NCI-H1694 (cell line): ENCODE results near the gene TBC1D22A.
A peak's percentile ranks its signal among the peaks of the same experiment; 100 is the strongest.
"Not testable (repeated sequence)": the region's sequence is repeated elsewhere in the genome, so short reads cannot be mapped to it uniquely, and the experiment has no call there.

ENCODE experiments used
- DNase-seq: peaks from one replicate; lab custom pipeline; 2025; lab: John Stamatoyannopoulos, UW

The TBC1D22A gene

DNA sequence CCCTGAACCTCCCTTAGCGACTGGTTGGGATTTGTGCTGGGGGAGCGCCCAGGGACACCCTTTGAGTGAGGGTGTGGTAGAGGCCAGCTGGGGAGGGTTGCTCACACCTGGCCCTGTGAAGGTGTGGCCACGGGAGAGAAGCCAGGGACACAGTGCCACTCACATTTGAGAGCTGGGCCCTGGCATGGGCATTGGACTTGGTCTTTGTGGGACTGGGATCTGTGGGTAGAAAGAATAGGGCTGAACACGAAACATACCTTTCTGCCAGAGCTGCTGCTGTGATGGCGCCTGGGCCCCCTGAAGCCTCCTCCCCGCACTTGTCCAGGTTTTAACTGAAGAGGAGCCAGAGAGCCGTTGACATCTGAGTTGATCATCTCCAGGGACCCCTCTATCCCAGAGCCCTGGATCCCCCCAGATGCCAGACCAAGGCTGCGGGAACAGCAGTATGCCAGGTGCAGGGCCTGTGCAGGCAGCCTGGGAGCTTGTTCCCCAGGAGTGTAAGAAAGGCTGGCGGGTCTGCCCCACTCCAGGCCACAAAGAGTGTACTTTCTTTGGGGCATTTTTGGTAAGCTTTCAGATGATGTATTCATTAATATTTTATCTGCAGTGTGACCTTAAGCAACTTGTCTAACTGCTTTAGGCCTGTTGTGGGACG is 284.1 kb downstream of the TBC1D22A start:
- DNase-seq, result no peak

DNA sequence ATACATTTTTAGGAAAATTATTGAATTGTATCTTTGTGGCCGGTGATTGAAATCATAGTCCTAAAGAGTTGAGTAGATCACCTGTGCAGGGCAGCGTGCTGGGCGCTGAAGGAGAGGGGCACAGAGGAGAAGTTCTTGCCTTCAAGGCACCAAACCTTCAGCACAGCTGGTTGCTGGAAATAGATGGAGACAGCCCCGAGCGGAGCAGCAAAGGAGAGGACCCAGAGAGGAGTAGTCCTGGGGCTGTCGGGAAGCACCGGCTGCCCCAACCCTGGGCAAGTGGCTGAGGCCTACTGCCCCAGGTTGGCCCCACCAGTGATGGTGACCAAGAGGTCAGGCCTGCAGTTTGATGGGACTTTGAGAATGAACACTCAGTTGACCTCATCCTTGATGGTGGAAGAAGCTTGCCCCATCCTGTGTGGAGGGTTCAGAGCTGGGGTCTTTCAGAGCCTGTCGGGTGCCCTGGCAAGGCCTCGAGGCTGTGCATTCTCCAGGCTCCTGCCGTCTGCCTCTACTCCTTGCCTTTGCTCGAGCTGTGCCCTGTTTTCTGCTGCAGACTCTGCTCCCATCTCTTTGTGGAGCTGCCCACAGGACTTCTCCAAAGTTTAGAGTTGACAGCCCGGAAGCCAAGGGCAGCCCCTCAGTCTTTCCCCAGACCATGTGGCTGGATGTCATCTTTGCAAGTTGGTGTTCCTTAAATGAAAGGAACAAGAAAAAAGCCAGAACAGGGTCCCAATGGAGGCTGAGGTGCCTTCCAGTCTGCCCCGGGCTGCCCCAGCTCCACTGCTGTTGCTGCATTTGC is 285.1 kb downstream of the TBC1D22A start:
- DNase-seq, result no peak

DNA sequence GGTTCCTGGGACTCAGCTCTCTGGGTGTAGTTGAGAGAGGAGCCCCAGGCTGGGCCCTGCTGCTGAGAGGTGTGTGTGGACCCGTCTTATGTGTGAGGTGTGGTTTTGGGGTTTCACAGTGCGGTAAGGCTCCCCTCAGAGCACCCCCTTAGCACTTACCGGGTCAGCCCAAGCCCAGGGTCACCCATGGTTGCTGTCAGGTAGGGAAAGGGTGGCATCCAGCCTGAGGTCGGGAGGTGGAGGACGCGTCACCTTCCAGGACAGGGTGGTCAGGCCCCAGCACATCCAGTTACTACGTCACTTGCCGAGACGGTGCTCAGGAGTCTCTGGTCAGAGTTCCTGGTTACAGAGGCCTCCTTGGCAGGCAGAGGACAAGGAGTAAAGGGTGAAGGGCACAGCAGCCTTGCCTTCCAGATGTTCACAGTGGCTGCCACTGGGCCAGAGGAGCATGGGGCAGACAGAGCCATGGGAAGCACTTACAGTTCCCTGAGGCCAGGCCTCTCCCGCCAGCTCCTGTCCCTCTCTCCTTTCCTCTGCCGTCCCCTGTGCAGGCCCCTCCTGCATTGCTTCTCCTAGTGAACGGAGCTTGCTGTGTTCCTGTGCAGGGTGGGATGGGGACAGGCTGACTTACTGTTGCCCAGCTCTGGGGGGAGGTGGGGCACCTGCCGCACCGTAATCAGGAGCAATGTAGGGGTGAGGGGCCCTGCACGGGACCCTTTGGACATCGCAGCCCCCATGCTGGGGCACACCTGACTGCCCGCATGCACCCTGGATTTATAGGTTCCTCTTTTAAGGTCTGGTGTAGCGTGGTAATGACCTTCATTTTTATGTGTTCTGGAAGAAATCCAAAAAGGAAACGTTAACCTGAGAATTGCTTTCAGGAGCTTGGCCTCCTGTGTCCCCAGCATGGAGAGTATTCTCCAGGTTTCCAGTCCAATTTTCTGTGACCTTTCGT is 285.9 kb downstream of the TBC1D22A start:
- no peak for DNase-seq

DNA sequence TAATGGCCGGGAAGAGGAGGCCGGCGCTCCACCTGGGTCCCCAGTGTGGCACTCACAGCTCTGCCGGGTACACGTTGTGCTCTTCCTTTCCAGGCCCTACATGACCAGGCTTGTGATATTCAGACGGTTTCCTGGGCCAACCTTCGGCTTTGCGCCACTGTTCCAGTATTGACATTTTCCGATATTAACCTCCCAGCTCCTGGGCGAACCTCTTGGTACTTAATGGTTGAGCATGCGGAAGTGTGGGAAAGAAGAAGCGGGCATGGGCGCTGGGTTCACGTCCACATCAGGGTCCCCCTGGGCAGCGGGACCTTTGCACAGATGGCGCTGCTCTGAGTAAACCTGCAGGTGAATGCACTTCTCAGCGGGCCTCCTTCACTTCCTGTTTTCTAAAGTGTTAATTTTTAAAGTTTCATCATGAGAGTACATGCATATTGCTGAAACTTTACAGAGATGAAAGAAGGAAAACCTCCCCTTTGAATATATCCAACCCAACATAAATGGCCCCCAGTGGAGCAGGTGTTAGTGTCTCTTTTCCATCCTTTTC is 286.7 kb downstream of the TBC1D22A start:
- no peak for DNase-seq

DNA sequence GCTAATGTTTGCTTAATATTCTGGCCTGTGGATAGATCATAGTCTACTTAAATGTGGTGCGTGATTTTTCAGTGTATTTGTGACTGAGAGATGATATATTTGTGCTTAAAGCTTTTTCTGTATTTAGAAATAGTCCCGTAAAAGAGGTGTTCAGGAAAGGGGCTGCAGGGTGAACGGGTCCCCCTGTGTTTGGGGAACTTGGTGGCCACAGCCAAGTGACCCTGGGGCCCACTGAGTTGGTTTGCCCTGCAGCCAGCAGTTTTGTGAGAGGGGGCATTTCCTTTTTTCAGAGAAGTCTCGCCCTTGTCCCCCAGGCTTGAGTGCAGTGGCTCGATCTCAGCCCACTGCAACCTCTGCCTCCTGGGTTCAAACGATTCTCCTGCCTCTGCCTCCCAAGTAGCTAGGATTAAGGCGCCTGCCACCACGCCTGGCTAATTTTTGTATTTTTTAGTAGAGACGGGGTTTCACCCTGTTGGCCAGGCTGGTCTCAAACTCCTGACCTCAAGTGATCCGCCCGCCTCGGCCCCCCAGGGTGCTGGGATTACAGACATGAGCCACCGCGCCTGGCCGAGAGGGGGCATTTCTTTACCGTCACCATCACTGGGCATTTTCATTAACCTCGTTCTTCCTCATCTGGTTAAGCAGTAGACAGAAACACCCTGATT is 287.4 kb downstream of the TBC1D22A start:
- DNase-seq, result not testable (repeated sequence)

DNA sequence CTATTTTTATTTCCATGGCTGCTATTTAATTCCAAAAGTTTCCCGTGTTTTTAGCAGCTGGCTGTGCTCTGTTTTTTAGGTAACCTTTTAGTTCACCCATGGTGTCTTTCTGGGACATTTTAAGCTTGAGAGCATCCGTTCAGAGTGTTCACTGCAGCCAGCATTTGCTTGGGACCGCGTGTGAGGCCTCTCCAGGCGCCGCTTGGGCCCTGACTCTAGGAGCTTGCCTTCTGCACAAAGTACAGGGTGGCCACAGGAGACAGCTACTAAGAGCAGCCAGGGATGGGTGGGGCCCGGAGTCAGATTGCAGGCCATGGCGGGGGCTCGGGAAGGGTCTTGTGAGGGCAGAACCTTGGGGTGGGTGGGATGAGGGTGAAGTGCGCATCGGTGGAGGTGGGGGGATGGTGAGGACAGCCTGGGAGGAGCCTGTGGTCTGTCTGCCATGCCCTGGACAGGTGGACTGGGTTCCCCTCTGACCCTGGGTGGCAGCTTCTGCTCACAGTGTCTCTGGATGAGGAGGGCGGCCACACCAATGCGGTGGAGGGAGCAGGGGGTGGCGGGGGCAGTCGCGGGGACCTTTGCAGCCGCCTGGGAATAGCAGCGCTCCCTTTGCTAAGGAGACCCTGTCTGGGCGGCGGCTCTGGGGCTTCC is 288.1 kb downstream of the TBC1D22A start:
- DNase-seq, result no peak

DNA sequence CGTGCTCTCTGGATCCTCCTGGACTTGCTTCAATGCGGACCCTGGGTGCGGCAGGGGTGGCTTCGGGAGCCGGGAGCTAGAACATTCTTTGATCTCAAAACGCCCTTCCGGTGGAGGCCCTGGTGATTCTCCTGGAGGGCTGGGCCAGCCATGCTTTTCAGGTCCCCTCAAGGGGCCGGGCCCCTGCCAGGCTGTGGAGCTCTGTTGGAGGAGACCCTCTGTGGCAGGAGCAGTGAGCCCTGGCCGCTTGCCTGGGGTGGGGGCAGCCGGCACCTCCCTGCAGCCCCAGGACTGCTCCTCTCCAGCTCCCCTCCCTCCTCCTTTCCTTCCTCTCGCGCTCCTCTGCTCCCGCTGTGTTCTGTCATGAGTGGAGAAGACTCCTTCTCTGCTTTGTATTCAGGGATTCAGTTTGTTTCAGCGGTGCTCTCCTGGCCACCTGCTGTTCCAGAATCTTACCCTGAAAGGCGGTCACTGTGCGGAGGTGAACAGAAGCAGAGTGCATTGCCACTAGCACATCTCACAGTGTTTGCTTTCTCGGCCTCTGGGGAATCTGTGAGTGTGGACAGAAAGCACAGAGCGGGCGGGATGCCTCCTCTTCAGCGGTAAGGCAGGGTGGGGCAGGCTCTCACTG is 289.1 kb downstream of the TBC1D22A start:
- no peak for DNase-seq

DNA sequence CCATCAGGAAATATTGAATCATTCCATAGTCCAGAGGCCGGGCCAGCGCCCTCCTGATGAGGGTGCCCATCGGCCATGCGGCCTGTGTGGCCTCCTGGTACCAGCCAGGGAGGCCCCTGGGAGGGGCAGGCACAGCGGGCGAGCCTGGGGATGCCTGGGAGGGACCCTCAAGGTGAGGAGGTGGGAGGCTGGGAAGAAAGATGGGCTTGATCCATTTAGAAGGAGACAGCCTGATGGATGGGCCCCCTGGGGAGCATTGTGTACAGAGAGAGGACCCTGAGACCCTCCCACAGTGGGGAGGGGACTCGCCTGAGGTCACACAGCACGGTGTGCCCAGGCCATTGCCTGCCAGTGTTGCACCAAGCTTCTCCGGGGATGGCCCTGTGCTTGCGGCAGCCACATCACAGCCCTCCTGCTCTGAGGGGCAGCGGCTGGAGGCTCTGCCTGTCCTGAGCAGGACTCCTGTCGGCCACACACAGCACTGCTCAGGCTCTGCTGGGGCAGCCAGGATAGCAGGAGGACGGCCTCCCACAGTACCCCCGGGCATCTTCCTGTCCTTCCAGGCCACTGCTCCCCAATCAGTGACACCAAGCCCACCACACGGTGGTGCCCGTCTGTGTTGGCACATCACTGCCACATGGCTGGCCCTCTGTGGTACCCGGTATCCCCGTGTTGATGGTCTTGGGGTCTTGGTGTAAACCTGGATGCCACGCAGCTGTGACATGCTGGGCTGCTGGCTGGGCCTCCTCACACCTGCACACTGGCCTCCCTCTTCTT is 290.0 kb downstream of the TBC1D22A start:
- no peak for DNase-seq

DNA sequence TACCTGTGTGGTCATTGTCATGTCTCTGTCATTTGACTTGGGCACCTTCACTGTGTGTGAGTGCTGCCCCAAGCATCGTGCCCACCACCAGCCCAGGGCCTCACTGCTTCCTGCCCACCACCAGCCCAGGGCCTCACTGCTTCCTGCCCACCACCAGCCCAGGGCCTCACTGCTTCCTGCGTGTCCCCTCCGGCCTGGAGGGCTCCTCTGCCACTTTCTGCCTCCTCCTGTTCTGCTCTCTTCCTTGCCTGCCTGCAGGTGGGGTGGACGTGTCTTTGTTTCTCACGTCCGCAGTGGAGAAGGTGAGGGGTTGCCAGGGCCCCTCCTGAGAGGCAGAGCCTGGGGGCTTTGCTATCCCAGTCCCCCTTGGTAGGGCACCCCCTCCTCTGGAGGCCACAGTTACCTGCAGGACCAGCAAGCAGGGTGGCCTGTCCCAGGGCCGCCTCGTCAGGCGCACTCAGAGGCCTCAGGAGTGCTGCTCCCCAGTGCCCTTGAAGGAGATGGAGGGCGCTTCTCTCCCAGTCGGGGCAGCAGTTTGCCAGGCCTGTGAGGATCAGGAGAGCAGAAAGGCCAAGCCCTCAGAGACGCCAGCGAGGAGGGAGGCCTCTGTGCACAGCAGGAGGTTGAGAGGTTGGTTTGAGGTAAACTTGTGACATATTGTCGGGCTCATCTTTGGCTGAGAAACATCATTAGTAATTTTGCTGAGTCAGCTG is 290.7 kb downstream of the TBC1D22A start:
- DNase-seq, result peak; percentile 85

DNA sequence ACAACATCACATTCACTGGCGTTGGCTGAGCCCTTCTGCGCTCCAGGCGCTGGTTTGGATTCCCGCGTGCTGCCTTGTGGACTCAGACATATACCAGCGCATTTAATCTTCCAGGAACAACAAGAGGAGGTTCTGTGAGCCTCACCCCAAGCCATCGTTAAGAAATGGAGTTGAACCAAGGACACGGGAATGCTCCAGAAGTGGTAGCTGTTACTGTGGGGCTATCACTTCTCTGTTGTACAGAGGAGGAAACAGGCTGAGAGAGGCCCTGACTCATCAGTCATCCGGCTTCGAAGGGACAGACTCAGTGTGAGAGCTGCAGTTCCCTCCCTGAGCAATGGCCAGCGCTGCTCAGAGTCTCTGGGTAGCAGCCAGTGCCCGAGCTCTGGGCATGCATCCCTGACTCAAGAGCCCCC is 291.3 kb downstream of the TBC1D22A start:
- no peak for DNase-seq

DNA sequence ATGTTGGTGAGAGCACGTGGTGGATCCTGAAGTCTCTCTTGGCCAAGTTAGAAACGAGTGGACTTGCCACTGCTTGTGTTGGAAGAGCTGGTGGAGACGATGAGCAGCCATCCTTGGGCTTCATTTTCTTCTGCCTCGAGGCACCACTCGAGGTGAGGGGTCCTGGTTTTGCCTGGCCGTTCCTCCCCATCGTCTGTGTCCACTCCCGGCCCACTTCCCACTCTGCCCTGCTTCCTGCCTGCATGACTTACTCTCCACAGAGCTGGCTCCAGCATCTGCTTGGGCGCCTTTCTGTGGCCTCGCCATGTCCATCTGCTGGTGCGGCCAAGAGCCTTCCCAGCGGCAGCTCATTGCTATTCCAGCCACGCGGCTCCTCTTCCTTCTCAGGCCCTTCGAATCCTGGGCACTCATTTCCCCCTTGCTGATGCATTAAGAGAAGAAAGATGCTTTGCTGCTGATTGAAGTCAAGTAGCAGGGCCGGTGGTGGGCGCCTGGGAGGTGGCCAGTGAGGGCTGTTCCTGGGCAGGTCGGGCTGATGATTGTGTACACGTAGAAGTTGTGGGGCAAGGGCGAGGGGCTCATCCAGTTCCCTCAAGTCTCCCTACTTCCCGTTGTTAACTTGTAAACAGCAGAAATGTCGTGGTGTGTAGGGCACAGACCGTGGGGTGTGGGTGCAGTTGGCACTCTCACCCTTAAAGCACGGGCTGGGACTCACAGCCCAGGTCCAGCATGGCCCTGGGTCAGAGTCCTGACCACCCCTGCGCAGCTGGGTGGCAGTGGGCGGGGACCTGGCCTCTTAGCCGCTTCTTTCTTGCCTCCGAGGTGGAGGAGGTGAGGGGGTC is 292.0 kb downstream of the TBC1D22A start:
- no peak for DNase-seq

DNA sequence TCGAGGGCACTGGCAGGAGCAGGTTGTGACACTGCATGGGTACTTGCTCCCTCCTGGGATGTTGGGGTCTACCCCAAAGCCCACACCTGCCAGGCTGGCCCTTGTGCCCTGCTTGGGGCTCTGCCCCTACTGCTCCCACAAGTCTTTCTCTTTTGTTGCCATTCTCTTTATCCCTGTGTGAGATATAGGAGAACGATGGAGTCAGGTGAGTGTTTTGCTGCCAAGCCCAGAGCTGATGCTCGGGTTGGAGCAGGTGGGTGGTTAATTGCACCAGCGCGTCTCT is 292.6 kb downstream of the TBC1D22A start:
- no peak for DNase-seq

DNA sequence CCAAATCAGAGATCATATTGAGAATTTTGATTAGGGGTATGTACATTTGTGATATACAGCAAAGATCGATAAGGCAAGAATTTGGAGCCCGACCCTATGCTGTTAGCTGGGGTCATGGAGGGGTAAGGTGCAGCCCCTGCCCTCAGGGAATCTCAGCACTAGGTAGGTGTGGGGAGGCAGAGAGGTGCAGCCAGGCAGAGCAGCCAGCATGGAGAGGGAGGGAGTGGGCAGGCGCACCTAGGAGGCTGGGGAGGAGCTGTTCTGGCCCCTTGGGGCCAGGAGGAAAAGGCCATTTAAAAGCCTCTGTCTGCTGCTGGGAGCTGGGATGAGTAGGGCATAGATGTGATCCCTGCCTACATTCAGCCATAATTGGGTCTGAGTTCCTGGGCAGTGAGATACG is 293.0 kb downstream of the TBC1D22A start:
- DNase-seq, result no peak

DNA sequence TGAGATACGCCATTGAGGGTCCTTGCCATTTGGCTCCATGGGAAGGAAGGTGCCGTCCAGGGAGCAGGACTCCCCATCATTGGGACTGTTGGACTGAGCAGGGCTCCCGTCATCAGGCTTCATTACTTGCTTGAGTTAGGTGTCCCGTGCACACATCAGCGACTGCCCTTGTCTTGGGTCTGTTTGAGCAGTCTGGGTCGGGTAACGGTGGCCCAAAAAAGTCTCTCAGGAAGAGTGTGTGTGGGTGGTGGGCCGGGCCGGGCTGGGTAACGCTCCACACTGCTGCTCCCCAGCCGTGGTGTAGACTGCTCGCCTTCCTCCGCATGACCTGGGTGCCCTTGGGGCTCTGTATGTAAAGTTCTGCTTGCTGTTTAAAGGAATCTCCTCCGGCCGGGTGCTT is 293.5 kb downstream of the TBC1D22A start:
- no peak for DNase-seq

DNA sequence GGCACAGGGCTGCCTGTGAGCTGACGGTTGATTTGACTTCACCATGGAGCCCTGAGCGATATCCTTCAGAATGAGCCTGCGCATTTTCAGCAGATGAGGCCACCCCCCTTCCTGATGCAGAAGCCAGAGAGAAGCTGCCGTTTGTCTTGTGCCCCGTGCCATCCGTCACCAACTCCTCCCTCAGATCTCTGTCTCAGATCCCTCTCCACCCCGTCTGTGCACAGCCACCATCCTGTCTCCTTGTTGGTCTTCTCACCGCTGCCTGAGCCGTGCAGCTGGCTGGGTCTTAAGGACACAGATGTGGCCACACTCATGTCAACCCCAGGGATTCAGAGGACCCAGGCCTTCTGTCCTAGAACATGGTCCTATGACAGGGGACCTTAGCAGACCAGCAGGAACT is 293.9 kb downstream of the TBC1D22A start:
- no peak for DNase-seq

DNA sequence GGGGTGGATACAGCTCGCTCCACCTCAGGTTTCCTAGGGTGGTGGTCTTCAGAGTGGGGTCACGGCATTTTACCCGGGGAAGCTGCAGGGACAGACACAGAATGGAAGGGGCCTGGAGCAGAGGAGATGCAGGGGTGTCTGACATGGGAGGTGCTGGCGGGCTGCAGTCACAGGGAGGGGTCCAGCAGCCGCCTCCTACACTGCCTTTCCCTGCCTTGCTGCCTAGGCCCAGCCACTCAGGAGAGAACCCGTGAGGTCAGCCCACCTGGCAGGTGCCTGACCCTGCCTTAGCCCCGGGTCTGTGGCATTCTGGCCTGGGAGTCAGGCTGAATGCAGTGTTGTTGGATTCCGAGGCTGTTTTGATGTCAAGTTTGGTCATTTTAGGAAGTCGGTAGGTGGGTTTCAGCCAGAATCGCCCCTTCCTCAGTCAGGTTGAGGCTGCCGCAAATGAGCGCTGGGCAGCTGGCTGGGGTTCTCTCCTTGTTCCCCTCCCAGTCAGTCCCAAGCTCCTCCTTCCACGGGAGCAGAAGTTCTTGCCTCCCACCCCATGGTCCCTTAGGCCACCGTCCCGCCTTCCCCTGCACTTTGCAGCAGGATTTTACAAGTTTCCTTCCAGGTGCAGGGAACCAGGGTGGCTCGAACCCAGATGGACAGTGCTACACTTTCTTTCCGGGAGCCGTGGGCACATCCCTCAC is 294.5 kb downstream of the TBC1D22A start:
- DNase-seq, result no peak

DNA sequence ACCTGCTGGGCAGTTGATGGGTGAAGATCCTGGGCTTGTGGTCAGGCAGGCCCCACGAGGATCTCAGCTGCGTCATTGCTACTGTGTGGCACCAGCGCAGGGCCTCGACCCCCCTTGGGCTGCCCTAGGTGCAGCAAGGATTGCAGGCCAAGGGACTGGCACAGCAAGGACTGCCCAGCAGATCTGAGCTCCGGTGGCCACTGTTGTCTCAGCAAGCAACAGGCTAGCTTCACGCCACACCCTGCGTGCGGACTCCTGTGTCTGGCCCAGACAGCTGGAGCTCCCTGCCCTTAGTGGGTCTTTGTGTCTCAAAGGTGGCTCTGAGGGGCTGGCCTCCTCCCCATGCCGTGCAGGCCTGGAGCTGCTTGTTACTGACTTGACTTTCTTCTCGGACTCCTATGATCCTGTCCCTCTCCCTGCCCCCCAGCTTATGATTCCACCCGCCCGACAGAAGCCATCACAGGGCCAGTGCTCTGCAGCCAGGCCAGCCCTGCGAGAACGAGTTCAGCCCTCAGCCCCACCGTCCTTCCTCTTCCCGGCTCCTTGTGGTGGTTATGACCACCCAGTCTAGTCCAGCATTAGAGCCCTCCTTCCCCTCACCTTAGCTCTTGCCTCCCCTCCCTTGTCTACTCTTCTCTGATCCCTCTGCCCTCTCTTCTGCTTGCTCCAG is 295.6 kb downstream of the TBC1D22A start:
- DNase-seq, result no peak
